GM12878 (cell line): ENCODE measurements around the gene RWDD1. TPM values are rescaled to one million over a fixed set of nuclear protein-coding genes. Genes with fewer than 3 reads are reported as not detected.

Experiments
- ATAC-seq: fragments of 200-7000 bp; cut with Tn5 transposase; 3 replicates; pipeline ENCODE4 v1.9.1; 2020; ENCODE audit warnings: mild to moderate bottlenecking, moderate library complexity
- BruUV-seq: library from RNA; stranded (reverse); fragments of 400-500 nt; replicated peaks from 2 replicates; lab custom pipeline; 2021; lab: Mats Ljungman, UMichigan
- CTCF ChIA-PET: fragments of 300-600 bp; sonication (Branson Sonifier 250); formaldehyde crosslinking; extraction: SDS; loops from one replicate; lab custom pipeline; 2021; ENCODE audit warnings: inconsistent platforms; lab: Yijun Ruan, JAX
- POLR2A ChIA-PET: fragments of 350-600 bp; formaldehyde crosslinking; extraction: SDS; loops from one replicate; lab custom pipeline; 2021; ENCODE audit warnings: inconsistent platforms; lab: Charles Lee
- RAD21 ChIA-PET: fragments of 300-600 bp; sonication (Branson Sonifier 250); formaldehyde crosslinking; loops from one replicate; lab custom pipeline; 2023; ENCODE audit warnings: antibody characterized with exemption; ENCODE audit not compliant: unreplicated experiment; lab: Charles Lee
- SMC1A ChIA-PET: fragments of 300-600 bp; sonication (Branson Sonifier 250); formaldehyde crosslinking; loops from one replicate; lab custom pipeline; 2023; ENCODE audit not compliant: unreplicated experiment, uncharacterized antibody; lab: Charles Lee
- DNase-seq: peaks from one replicate; pipeline ENCODE4 v3.0.0-alpha.2; 2011; ENCODE audit warnings: low read depth, low spot score
- FAIRE-seq: peaks from 3 replicates; lab custom pipeline; 2011; peaks lifted over from hg19 to GRCh38; lab: Jason Lieb, UNC
- H2AFZ ChIP-seq: 2 replicates; pipeline ENCODE4 v1.6.0; 2011; ENCODE audit warnings: low read depth, low read length, control low read depth; ENCODE audit not compliant: control insufficient read depth
- H3K27ac ChIP-seq: 2 replicates; pipeline ENCODE4 v1.5.1; 2011; ENCODE audit warnings: control low read depth; ENCODE audit not compliant: control insufficient read depth, insufficient read depth
- H3K27me3 ChIP-seq, 2 experiments: replicated peaks in 1 of 2; 2 replicates each; pipeline versions ENCODE4 v1.6.0 to v1.6.1; 2011; ENCODE audit warnings: low read length in 1 of 2; ENCODE audit not compliant: control insufficient read depth in 2 of 2, insufficient read depth in 2 of 2
- H3K36me3 ChIP-seq, 2 experiments: 2 replicates each; pipeline ENCODE4 v1.5.1; 2011; ENCODE audit warnings: low read length in 1 of 2; ENCODE audit not compliant: control insufficient read depth in 2 of 2, insufficient read depth in 2 of 2
- H3K4me1 ChIP-seq: 2 replicates; pipeline ENCODE4 v1.6.1; 2011; ENCODE audit warnings: mild to moderate bottlenecking, low read length, moderate library complexity, mixed read lengths; ENCODE audit not compliant: control insufficient read depth, insufficient read depth
- H3K4me2 ChIP-seq: 2 replicates; pipeline ENCODE4 v1.6.0; 2011; ENCODE audit warnings: control low read depth; ENCODE audit not compliant: control insufficient read depth, insufficient read depth
- H3K4me3 ChIP-seq: fragments of 200-600 bp; sonication (generic); 2 replicates; pipeline ENCODE4 v1.5.1; 2016
- H3K79me2 ChIP-seq: 2 replicates; pipeline ENCODE4 v1.6.0; 2011; ENCODE audit warnings: low read length; ENCODE audit not compliant: control insufficient read depth, insufficient read depth
- H3K9ac ChIP-seq: 2 replicates; pipeline ENCODE4 v1.8.0; 2011; ENCODE audit warnings: low read length, control low read depth, mixed read lengths; ENCODE audit not compliant: control insufficient read depth, insufficient read depth
- H3K9me3 ChIP-seq: replicated peaks from 3 replicates; pipeline ENCODE4 v1.5.1; 2011; ENCODE audit warnings: mild to moderate bottlenecking, low read length; ENCODE audit not compliant: control insufficient read depth, insufficient read depth
- H4K20me1 ChIP-seq: 2 replicates; pipeline ENCODE4 v1.6.0; 2011; ENCODE audit not compliant: control insufficient read depth, insufficient read depth
- CEBPZ ChIP-seq: fragments of 150-350 bp; IDR thresholded peaks from 2 replicates; pipeline ENCODE4 v1.6.1; 2016; ENCODE audit warnings: low read depth, low read length
- CHD1 ChIP-seq: IDR thresholded peaks from 2 replicates; pipeline ENCODE4 v1.6.1; 2012; ENCODE audit warnings: low read depth, low read length, improper control_type of control experiment
- MEF2A ChIP-seq: IDR thresholded peaks from 2 replicates; pipeline ENCODE4 v1.6.1; 2011; ENCODE audit warnings: low read depth, mild to moderate bottlenecking, low read length, moderate library complexity; ENCODE audit not compliant: insufficient read depth
- NBN ChIP-seq: fragments of 450-650 bp; IDR thresholded peaks from 2 replicates; pipeline ENCODE4 v1.6.1; 2016
- RUNX3 ChIP-seq: IDR thresholded peaks from 2 replicates; pipeline ENCODE4 v1.6.1; 2012; ENCODE audit warnings: low read length, inconsistent platforms
- ZBED1 ChIP-seq: IDR thresholded peaks from 2 replicates; pipeline ENCODE4 v1.6.1; 2016; ENCODE audit warnings: borderline replicate concordance
- ZNF207 ChIP-seq: fragments of 450-650 bp; IDR thresholded peaks from 2 replicates; pipeline ENCODE4 v1.6.1; 2014; ENCODE audit warnings: antibody characterized with exemption, mild to moderate bottlenecking, borderline replicate concordance
- ZNF592 ChIP-seq: fragments of 450-650 bp; IDR thresholded peaks from 2 replicates; pipeline ENCODE4 v1.6.1; 2017; ENCODE audit warnings: mild to moderate bottlenecking, moderate library complexity
- WGBS: methylation state at CpG from one replicate; pipeline ENCODE4 v1.1.6; 2016; ENCODE audit warnings: low lambda C conversion rate; ENCODE audit not compliant: insufficient replicate concordance, insufficient coverage; ENCODE audit errors: missing lambda C conversion rate; 5-methylcytosine and 5-hydroxymethylcytosine counted together
- in situ Hi-C: fragments of 300-500 bp; cut with MboI; formaldehyde crosslinking; loops from 9 replicates; pipeline ENCODE4 v1.14.3; 2018; ENCODE audit warnings: mixed read lengths
- intact Hi-C: fragments of 100-400 bp; cut with micrococcal nuclease; formaldehyde crosslinking; loops from one replicate; pipeline ENCODE4 v1.14.2; 2022; ENCODE audit not compliant: unreplicated experiment
- polyA plus RNA-seq, 11 experiments: library from polyadenylated mRNA; depleted of rRNA in 4 of 11; unstranded in 6 of 11; stranded (reverse) in 5 of 11; fragments of >200 nt; fragmentation: Nextera tagmentation in 4 of 11; fragmentation: Illumina TruSeq in 1 of 11; extraction: Ambion mirVana in 4 of 11; extraction: Trizol in 1 of 11; gene quantifications; 1 replicate in 1 of 11; 2 replicates in 10 of 11; pipeline versions ENCODE4 v1.2.1 to v1.2.3, GENCODE V29; 2011 to 2016; ENCODE audit warnings: inconsistent platforms in 2 of 11, missing spikeins in 2 of 11, low read depth in 1 of 11
- total RNA-seq, 4 experiments: library from RNA; depleted of rRNA in 3 of 4; stranded (reverse); fragments of >200 nt in 3 of 4; fragmentation: Illumina TruSeq in 1 of 4; extraction: Trizol in 1 of 4; gene quantifications; 2 replicates each; pipeline versions ENCODE4 v1.2.1 to v1.2.3, GENCODE V29; 2013 to 2021

Gene RWDD1
- total and polyA plus RNA-seq, 10 of the 15 experiments (the other 5 are each of a cell fraction or from before 2014, with no cell fraction given): 40.1 to 107 (median 65.8) TPM

- H3K27me3 ChIP-seq: no peaks in the 10 kb centered on the region; a peak in 1 of 4 replicates
- SMC1A ChIA-PET: interaction anchor here (0.6 to 4.3 kb wide), 4 partner anchors 10 to 346 kb away, joined by 3 to 18 read pairs (median 6); partner anchors contain the start of gene CALHM4
- TF ChIP-seq ZNF592 (no peak), CEBPZ (no peak), NBN (no peak), CHD1 (no peak), ZBED1 (no peak), RUNX3 (no peak), ZNF207 (no peak), MEF2A (no peak)
- TF ChIP-seq, all 136 proteins: peak for 0
- 65% methylated on average over 7 of the region's 7 CpGs for WGBS
- Histone ChIP-seq H3K4me3 (no peak overlapping the region), H3K4me1 (no peaks in the 10 kb centered on the region), H3K36me3 (no peaks in the 10 kb centered on the region), H3K9ac (no peak overlapping the region), H2AFZ (no peak overlapping the region), H3K4me2 (no peak overlapping the region), H3K9me3 (no peaks in the 10 kb centered on the region), H3K27ac (no peak overlapping the region), H4K20me1 (no peaks in the 10 kb centered on the region), H3K79me2 (no peaks in the 10 kb centered on the region)
- FAIRE-seq (no peak), DNase-seq (no peak), ATAC-seq (no peak)
- no TSS peak for BruUV-seq
- ChIA-PET CTCF (interaction anchor here (1.4 to 3.6 kb wide), 5 partner anchors 30 to 347 kb away, joined by 3 to 24 read pairs (median 7); no protein-coding TSS in a partner anchor), POLR2A (interaction anchor here (0.7 kb wide), 1 partner anchor 297 kb away, joined by 9 read pairs; no protein-coding TSS in a partner anchor), RAD21 (interaction anchor here (2.1 to 2.5 kb wide), 3 partner anchors 30 to 295 kb away, joined by 7 to 12 read pairs (median 9); no protein-coding TSS in a partner anchor)
- intact Hi-C loops: loop anchor here (5.0 kb wide), 1 partner anchor 452 kb away; no protein-coding TSS in a partner anchor
- in situ Hi-C loops: no loop called here
These were observed 7.0 kb upstream of the RWDD1 start for GRCh38 chr6:116564311-116564710.
